Stimulated activated CD4-positive, alpha-beta T cell treated with anti-CD3 and anti-CD28 coated beads, Interleukin-4, amount 100 ng/mL, for 24 hours (primary cell): ENCODE data around the gene G0S2.

ENCODE experiments used
- DNase-seq: peaks from one replicate; pipeline ENCODE4 v3.0.0-alpha.2; 2020

Gene G0S2

GRCh38 chr1:209721323-209721722, 46.1 kb downstream of the G0S2 start:
- no peak for DNase-seq

- DNase-seq: no peak
Measured at GRCh38 chr1:209723265-209723664, 48.1 kb downstream of the G0S2 start.

GRCh38 chr1:209723756-209724693, 48.8 kb downstream of the G0S2 start:
- DNase-seq: peak; percentile 69
